ENCODE data around the gene SPATA33.

GRCh38 chr16:89657442-89658220, at the start of gene SPATA33, which contains the start of gene CHMP1A:
- TF ChIP-seq POLR2A (IDR thresholded peaks at IDR 0.05): peak in 1 of 2 donors; percentile 61
- TF ChIP-seq CTCF (IDR thresholded peaks at IDR 0.05): no peak

Measured in uterus (tissue), 2 donors.